Gastroesophageal sphincter (tissue), 4 donors: Measurements from ENCODE around the gene PLEKHG4B. TPM values are rescaled to one million over a fixed set of nuclear protein-coding genes. Genes with fewer than 3 reads are reported as not detected.

Experiments used
- ATAC-seq: fragments of 150-250 bp; one replicate; pipeline ENCODE4 v1.9.1; 2016; ENCODE audit warnings: mild to moderate bottlenecking, moderate library complexity
- H3K27ac ChIP-seq, 4 donors: fragments of 200-600 bp; sonication (generic) in 3 of 4; 1 replicate in 3 of 4; 2 replicates in 1 of 4; pipeline ENCODE4 v1.5.1; 2016 to 2019
- H3K27me3 ChIP-seq: fragments of 200-600 bp; sonication (generic); one replicate; pipeline ENCODE4 v1.5.1; 2019
- H3K36me3 ChIP-seq, 2 donors: fragments of 200-600 bp; sonication (generic); one replicate each; pipeline ENCODE4 v1.5.1; 2019; ENCODE audit warnings: control low read depth in 1 of 2
- H3K4me1 ChIP-seq, 3 donors: fragments of 200-600 bp; sonication (generic); 1 replicate in 2 of 3; 2 replicates in 1 of 3; pipeline ENCODE4 v1.5.1; 2016 to 2019; ENCODE audit warnings: control low read depth in 2 of 3
- H3K4me3 ChIP-seq, 2 donors: fragments of 200-600 bp; sonication (generic); one replicate each; pipeline ENCODE4 v1.5.1; 2019; ENCODE audit warnings: mild to moderate bottlenecking in 1 of 2, moderate library complexity in 1 of 2
- H3K9me3 ChIP-seq, 3 donors: fragments of 200-600 bp; sonication (generic); one replicate each; pipeline ENCODE4 v1.5.1; 2017 to 2019; ENCODE audit warnings: control low read depth in 2 of 3
- EP300 ChIP-seq: sonication (generic); formaldehyde crosslinking; IDR thresholded peaks from one replicate; pipeline ENCODE4 v1.6.1; 2017; ENCODE audit warnings: antibody characterized with exemption, mild to moderate bottlenecking
- POLR2A ChIP-seq, 2 donors: fragments of 450-650 bp; IDR thresholded peaks; one replicate each; pipeline ENCODE4 v1.6.1; 2017; ENCODE audit warnings: antibody characterized with exemption in 2 of 2, mild to moderate bottlenecking in 2 of 2, moderate library complexity in 1 of 2
- POLR2AphosphoS5 ChIP-seq: sonication (generic); formaldehyde crosslinking; IDR thresholded peaks from one replicate; pipeline ENCODE4 v1.6.1; 2017; ENCODE audit warnings: antibody characterized with exemption
- WGBS, 2 donors: methylation state at CpG; one replicate each; pipeline ENCODE4 v1.1.5; 2018; ENCODE audit warnings: low coverage in 1 of 2; 5-methylcytosine and 5-hydroxymethylcytosine counted together
- total RNA-seq, 4 donors: library from RNA; depleted of rRNA; stranded (reverse); fragments of >200 nt; gene quantifications; one replicate each; pipeline ENCODE4 v1.1.0, GENCODE V29; 2016
- TF ChIP-seq, protein P1 (sequence below), 4 experiments: fragments of 200-600 bp in 2 of 4; fragments of 450-650 bp in 2 of 4; sonication (generic) in 1 of 4; IDR thresholded peaks; one replicate each; pipeline ENCODE4 v1.5.1; 2017 to 2019; ENCODE audit warnings: antibody characterized with exemption in 4 of 4, mild to moderate bottlenecking in 2 of 4, moderate library complexity in 2 of 4

PLEKHG4B gene
- total RNA-seq, 4 donors from 2014 or later = under 0.01 to 0.66 (median 0.15) TPM; not detected in 1

- WGBS, 2 donors = 86 to 89% methylated on average over 4 to 15 of the region's 18 CpGs
- no peak for TF ChIP-seq POLR2A (IDR thresholded peaks at IDR 0.05)
- no peak overlapping the region for H3K27ac ChIP-seq
- ATAC-seq = no peak
- H3K4me3 ChIP-seq = no peak overlapping the region
- no peaks in the 10 kb centered on the region for H3K4me1 ChIP-seq
- peaks cover 0 to 12% (median 0%) of the 10 kb centered on the region in 3 donors for H3K9me3 ChIP-seq
- no peaks in the 10 kb centered on the region for H3K36me3 ChIP-seq
- peaks cover 33% of the 10 kb centered on the region for H3K27me3 ChIP-seq
These were observed 50.4 kb downstream of the PLEKHG4B start for GRCh38 chr5:142246-142810.

GRCh38 chr5:143041-143440 lies 51.1 kb downstream of the PLEKHG4B start:
- no peaks in the 10 kb centered on the region for H3K4me1 ChIP-seq
- TF ChIP-seq, protein P1, sequence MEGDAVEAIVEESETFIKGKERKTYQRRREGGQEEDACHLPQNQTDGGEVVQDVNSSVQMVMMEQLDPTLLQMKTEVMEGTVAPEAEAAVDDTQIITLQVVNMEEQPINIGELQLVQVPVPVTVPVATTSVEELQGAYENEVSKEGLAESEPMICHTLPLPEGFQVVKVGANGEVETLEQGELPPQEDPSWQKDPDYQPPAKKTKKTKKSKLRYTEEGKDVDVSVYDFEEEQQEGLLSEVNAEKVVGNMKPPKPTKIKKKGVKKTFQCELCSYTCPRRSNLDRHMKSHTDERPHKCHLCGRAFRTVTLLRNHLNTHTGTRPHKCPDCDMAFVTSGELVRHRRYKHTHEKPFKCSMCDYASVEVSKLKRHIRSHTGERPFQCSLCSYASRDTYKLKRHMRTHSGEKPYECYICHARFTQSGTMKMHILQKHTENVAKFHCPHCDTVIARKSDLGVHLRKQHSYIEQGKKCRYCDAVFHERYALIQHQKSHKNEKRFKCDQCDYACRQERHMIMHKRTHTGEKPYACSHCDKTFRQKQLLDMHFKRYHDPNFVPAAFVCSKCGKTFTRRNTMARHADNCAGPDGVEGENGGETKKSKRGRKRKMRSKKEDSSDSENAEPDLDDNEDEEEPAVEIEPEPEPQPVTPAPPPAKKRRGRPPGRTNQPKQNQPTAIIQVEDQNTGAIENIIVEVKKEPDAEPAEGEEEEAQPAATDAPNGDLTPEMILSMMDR (IDR thresholded peaks at IDR 0.05) = no peak
- no peak for TF ChIP-seq POLR2A (IDR thresholded peaks at IDR 0.05)
- no peak for TF ChIP-seq EP300
- no peak for TF ChIP-seq POLR2AphosphoS5
- 100% methylated on average over 1 of the region's 17 CpGs; no CpG with 5 or more reads in 1 of the 2 donors for WGBS, 2 donors
- no peak overlapping the region for H3K4me3 ChIP-seq
- ATAC-seq = no peak
- no peaks in the 10 kb centered on the region for H3K36me3 ChIP-seq
- peaks cover 33% of the 10 kb centered on the region for H3K27me3 ChIP-seq
- peaks cover 0 to 19% (median 0%) of the 10 kb centered on the region in 3 donors for H3K9me3 ChIP-seq
- H3K27ac ChIP-seq = no peak overlapping the region

DNA sequence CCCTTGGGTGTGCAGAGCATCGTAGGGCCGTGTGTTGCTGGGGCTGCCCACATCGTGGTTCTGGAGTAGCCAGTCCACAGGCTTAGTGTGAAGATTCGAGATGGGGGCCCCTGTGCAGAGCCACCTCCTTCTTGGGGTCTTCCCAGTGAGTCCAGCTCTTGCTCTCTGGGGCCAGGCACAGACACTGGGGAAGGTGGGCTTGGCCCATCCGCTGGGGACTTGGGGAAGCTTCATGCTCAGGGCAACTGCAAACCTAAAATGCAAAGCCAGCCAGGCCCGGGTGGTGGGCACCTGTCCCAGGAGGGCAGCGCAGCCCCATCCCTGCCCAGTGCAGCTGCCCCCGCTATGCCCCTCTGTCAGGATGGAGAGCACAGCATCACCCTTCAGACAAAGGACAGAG lies 53.0 kb downstream of the PLEKHG4B start:
- WGBS, 2 donors = 100% methylated on average over 1 of the region's 8 CpGs; no CpG with 5 or more reads in 1 of the 2 donors
- ATAC-seq = no peak
- Histone ChIP-seq H3K4me3 (no peak overlapping the region), H3K27me3 (peaks cover 25% of the 10 kb centered on the region), H3K36me3 (no peaks in the 10 kb centered on the region), H3K27ac (no peak overlapping the region), H3K9me3 (peaks cover 0 to 31% (median 0%) of the 10 kb centered on the region in 3 donors), H3K4me1 (no peaks in the 10 kb centered on the region)
- no peak for TF ChIP-seq EP300
- no peak for TF ChIP-seq POLR2AphosphoS5
- TF ChIP-seq POLR2A (IDR thresholded peaks at IDR 0.05) = no peak
- TF ChIP-seq, protein P1 (IDR thresholded peaks at IDR 0.05) = no peak

GRCh38 chr5:145585-146323 lies 53.8 kb downstream of the PLEKHG4B start:
- no peaks in the 10 kb centered on the region for H3K36me3 ChIP-seq
- no peak overlapping the region for H3K4me3 ChIP-seq
- 86 to 100% methylated on average over 2 to 6 of the region's 7 CpGs for WGBS, 2 donors
- TF ChIP-seq POLR2AphosphoS5 (no peak), EP300 (no peak), POLR2A (IDR thresholded peaks at IDR 0.05) (no peak)
- TF ChIP-seq, protein P1 (IDR thresholded peaks at IDR 0.05) = no peak
- peaks cover 19% of the 10 kb centered on the region for H3K27me3 ChIP-seq
- H3K4me1 ChIP-seq = no peaks in the 10 kb centered on the region
- ATAC-seq = no peak
- H3K27ac ChIP-seq = no peak overlapping the region
- H3K9me3 ChIP-seq = peaks cover 0 to 31% (median 0%) of the 10 kb centered on the region in 3 donors

DNA sequence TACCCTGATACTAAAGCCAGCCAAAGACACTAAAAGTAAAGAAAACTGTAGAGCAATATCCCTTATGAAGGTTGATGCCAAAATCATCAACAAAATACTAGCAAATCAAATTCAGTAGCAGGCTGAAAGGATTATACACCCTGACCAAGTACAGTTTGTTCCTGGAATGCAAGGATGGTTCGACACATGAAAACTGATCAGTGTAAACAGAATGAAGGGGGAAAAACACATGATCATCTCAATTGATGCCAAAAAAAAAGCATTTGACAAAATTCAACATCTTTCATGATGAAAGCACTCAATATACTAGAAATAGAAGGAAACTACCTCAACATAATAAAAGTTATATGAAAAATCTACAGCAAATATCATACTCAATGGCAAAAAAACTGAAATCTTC lies 55.8 kb downstream of the PLEKHG4B start:
- Histone ChIP-seq H3K27me3 (peaks cover 19% of the 10 kb centered on the region), H3K27ac (no peak overlapping the region), H3K9me3 (peaks cover 0 to 31% (median 0%) of the 10 kb centered on the region in 3 donors), H3K4me3 (no peak overlapping the region), H3K4me1 (no peaks in the 10 kb centered on the region), H3K36me3 (no peaks in the 10 kb centered on the region)
- TF ChIP-seq POLR2A (IDR thresholded peaks at IDR 0.05) = no peak
- no peak for TF ChIP-seq EP300
- TF ChIP-seq, protein P1 (IDR thresholded peaks at IDR 0.05) = no peak
- TF ChIP-seq POLR2AphosphoS5 = no peak
- WGBS, 2 donors = 100% methylated on average over 1 of the region's 1 CpG
- ATAC-seq = no peak
